ENCODE data around the gene XRCC2. TPM values are rescaled to one million over a fixed set of nuclear protein-coding genes. Genes with fewer than 3 reads are reported as not detected.

XRCC2 gene
- polyA plus RNA-seq, 1 donor from 2014 or later, result 0.89 TPM

DNA sequence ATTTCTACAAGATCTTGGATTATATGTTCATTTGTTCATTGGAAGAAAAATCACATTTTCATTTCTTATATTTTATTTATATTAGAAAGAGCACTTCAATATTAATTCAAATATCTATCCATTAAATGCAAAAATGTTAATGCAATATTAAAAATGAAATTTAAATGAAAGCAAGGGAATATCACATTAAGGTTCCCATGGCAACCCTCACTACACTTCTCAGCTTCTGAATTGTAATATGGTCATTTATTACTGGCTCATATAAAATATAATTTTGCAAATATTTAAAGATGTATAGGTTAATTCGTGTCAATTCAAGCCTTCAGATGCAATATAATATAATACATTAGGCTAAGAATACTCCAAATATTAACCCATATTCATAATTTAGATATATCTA lies 38.8 kb downstream of the XRCC2 start:
- Histone ChIP-seq H3K9ac (ENCODE audit: low read length) (no peak overlapping the region), H4K20me1 (ENCODE audit: insufficient read depth) (no peaks in the 10 kb centered on the region), H3F3A (ENCODE audit: insufficient read depth, low read length, poor library complexity, severe bottlenecking) (no peaks in the 10 kb centered on the region), H3K9me2 (ENCODE audit: insufficient read depth, low read length) (no peaks in the 10 kb centered on the region), H3K4me2 (ENCODE audit: low read length) (no peak overlapping the region), H3K9me3 (ENCODE audit: low read length) (no peaks in the 10 kb centered on the region), H3K27ac (ENCODE audit: low read length) (no peak overlapping the region), H3K79me2 (replicated peaks; ENCODE audit: insufficient read depth, low read length) (no peaks in the 10 kb centered on the region), H3K27me3 (ENCODE audit: insufficient read depth, low read depth, low read length) (no peaks in the 10 kb centered on the region), H3K36me3 (ENCODE audit: insufficient read depth, low read length) (no peaks in the 10 kb centered on the region), H3K4me3 (ENCODE audit: low read length) (no peak overlapping the region), H2AFZ (ENCODE audit: low read depth, low read length) (no peak overlapping the region)
- no peak for TF ChIP-seq TAF1 (IDR thresholded peaks at IDR 0.05; ENCODE audit: low read depth)
- TF ChIP-seq, protein P1, sequence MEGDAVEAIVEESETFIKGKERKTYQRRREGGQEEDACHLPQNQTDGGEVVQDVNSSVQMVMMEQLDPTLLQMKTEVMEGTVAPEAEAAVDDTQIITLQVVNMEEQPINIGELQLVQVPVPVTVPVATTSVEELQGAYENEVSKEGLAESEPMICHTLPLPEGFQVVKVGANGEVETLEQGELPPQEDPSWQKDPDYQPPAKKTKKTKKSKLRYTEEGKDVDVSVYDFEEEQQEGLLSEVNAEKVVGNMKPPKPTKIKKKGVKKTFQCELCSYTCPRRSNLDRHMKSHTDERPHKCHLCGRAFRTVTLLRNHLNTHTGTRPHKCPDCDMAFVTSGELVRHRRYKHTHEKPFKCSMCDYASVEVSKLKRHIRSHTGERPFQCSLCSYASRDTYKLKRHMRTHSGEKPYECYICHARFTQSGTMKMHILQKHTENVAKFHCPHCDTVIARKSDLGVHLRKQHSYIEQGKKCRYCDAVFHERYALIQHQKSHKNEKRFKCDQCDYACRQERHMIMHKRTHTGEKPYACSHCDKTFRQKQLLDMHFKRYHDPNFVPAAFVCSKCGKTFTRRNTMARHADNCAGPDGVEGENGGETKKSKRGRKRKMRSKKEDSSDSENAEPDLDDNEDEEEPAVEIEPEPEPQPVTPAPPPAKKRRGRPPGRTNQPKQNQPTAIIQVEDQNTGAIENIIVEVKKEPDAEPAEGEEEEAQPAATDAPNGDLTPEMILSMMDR (IDR thresholded peaks at IDR 0.05; ENCODE audit: poor library complexity, severe bottlenecking), result no peak
- TF ChIP-seq EP300 (conservative IDR thresholded peaks at IDR 0.05; ENCODE audit: poor library complexity, severe bottlenecking), result no peak
- TF ChIP-seq SMC3 (conservative IDR thresholded peaks at IDR 0.05; ENCODE audit: poor library complexity), result no peak
- no peak for TF ChIP-seq MXI1 (conservative IDR thresholded peaks at IDR 0.05; ENCODE audit: poor library complexity, severe bottlenecking)
- no peak for TF ChIP-seq RAD21 (conservative IDR thresholded peaks at IDR 0.05)
- no peak for TF ChIP-seq EZH2 (IDR thresholded peaks at IDR 0.05; ENCODE audit: borderline replicate concordance, insufficient read depth, low read length, poor library complexity, severe bottlenecking)
- TF ChIP-seq REST (IDR thresholded peaks at IDR 0.05; ENCODE audit: borderline replicate concordance), result no peak
- no peak for TF ChIP-seq POLR2AphosphoS5 (IDR thresholded peaks at IDR 0.05)

- Histone ChIP-seq H3K36me3 (ENCODE audit: insufficient read depth, low read length) (no peaks in the 10 kb centered on the region), H3K4me3 (ENCODE audit: low read length) (no peak overlapping the region), H4K20me1 (ENCODE audit: insufficient read depth) (no peaks in the 10 kb centered on the region), H3K9me2 (ENCODE audit: insufficient read depth, low read length) (no peaks in the 10 kb centered on the region), H3K9me3 (ENCODE audit: low read length) (no peaks in the 10 kb centered on the region), H2AFZ (ENCODE audit: low read depth, low read length) (no peak overlapping the region), H3K27me3 (ENCODE audit: insufficient read depth, low read depth, low read length) (no peaks in the 10 kb centered on the region), H3K4me2 (ENCODE audit: low read length) (no peak overlapping the region), H3K9ac (ENCODE audit: low read length) (no peak overlapping the region), H3K27ac (ENCODE audit: low read length) (no peak overlapping the region), H3F3A (ENCODE audit: insufficient read depth, low read length, poor library complexity, severe bottlenecking) (no peaks in the 10 kb centered on the region), H3K79me2 (replicated peaks; ENCODE audit: insufficient read depth, low read length) (no peaks in the 10 kb centered on the region)
- TF ChIP-seq SMC3 (conservative IDR thresholded peaks at IDR 0.05; ENCODE audit: poor library complexity), result no peak
Measured at GRCh38 chr7:152636441-152636840, 39.5 kb downstream of the XRCC2 start.

DNA sequence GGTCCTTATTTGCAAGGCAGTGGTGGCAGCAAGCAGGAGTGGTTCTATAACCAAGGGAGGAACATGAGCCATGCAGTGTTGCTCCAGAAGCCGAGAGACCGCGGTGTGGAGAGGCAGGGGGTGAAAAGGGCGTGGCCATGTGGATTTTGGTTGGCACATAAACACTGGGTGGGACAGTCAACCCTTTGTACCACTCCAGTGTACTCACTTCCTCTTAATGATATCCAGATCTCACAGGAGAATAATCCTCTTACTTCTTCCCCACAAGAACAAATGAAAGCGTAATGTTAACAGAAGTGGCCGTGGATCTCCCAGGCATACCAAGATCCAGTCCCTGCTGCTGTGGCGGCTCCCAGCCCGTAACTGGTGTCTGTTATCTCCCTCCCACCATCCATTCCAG lies 42.4 kb downstream of the XRCC2 start:
- TF ChIP-seq RAD21 (conservative IDR thresholded peaks at IDR 0.05) (no peak), EP300 (conservative IDR thresholded peaks at IDR 0.05; ENCODE audit: poor library complexity, severe bottlenecking) (no peak), POLR2AphosphoS5 (IDR thresholded peaks at IDR 0.05) (no peak), EZH2 (IDR thresholded peaks at IDR 0.05; ENCODE audit: borderline replicate concordance, insufficient read depth, low read length, poor library complexity, severe bottlenecking) (no peak), SMC3 (conservative IDR thresholded peaks at IDR 0.05; ENCODE audit: poor library complexity) (no peak), REST (IDR thresholded peaks at IDR 0.05; ENCODE audit: borderline replicate concordance) (no peak), TAF1 (IDR thresholded peaks at IDR 0.05; ENCODE audit: low read depth) (no peak), MXI1 (conservative IDR thresholded peaks at IDR 0.05; ENCODE audit: poor library complexity, severe bottlenecking) (no peak)
- TF ChIP-seq, protein P1 (IDR thresholded peaks at IDR 0.05; ENCODE audit: poor library complexity, severe bottlenecking), result no peak
- Histone ChIP-seq H3K27ac (ENCODE audit: low read length) (no peak overlapping the region), H3K9me3 (ENCODE audit: low read length) (no peaks in the 10 kb centered on the region), H3F3A (ENCODE audit: insufficient read depth, low read length, poor library complexity, severe bottlenecking) (no peaks in the 10 kb centered on the region), H4K20me1 (ENCODE audit: insufficient read depth) (no peaks in the 10 kb centered on the region), H3K9me2 (ENCODE audit: insufficient read depth, low read length) (no peaks in the 10 kb centered on the region), H3K4me3 (ENCODE audit: low read length) (no peak overlapping the region), H3K27me3 (ENCODE audit: insufficient read depth, low read depth, low read length) (no peaks in the 10 kb centered on the region), H3K79me2 (replicated peaks; ENCODE audit: insufficient read depth, low read length) (no peaks in the 10 kb centered on the region), H3K36me3 (ENCODE audit: insufficient read depth, low read length) (no peaks in the 10 kb centered on the region), H3K4me2 (ENCODE audit: low read length) (no peak overlapping the region), H3K9ac (ENCODE audit: low read length) (no peak overlapping the region), H2AFZ (ENCODE audit: low read depth, low read length) (no peak overlapping the region)

Data from neural cell (in vitro differentiated cells).